ENCODE results near the gene TBC1D10A. TPM values are rescaled to one million over a fixed set of nuclear protein-coding genes. Genes with fewer than 3 reads are reported as not detected.

Gene TBC1D10A
- total RNA-seq, 1 experiment from 2014 or later, result 12.2 TPM

GRCh38 chr22:30337461-30337778, 10.7 kb upstream of the TBC1D10A start:
- intact Hi-C loops (cut with micrococcal nuclease; ENCODE audit: unreplicated experiment), result no loop called here
- ChIA-PET POLR2A (interaction anchor here (0.5 kb wide), 1 partner anchor 10 kb away, joined by 3 read pairs; no protein-coding TSS in a partner anchor), CTCF (no interaction called here)
- no peaks in the 10 kb centered on the region for H3K4me1 ChIP-seq
- no TSS peak for BruUV-seq (replicated peaks)
- no peak for DNase-seq
- no peak overlapping the region for H3K4me3 ChIP-seq (ENCODE audit: low read depth, low read length)
- Mint-ChIP-seq H3K27ac (ENCODE audit: unreplicated experiment) (no peak overlapping the region), H3K9me3 (ENCODE audit: unreplicated experiment) (no peaks in the 10 kb centered on the region), H3K4me1 (ENCODE audit: low read depth, unreplicated experiment) (no peaks in the 10 kb centered on the region), H3K27me3 (ENCODE audit: insufficient read depth, unreplicated experiment) (no peaks in the 10 kb centered on the region), H3K4me3 (ENCODE audit: unreplicated experiment) (no peak overlapping the region), H3K36me3 (ENCODE audit: insufficient read depth, unreplicated experiment) (peaks cover 83% of the 10 kb centered on the region)
- H3K36me3 ChIP-seq (ENCODE audit: control insufficient read depth, insufficient read depth, low read length), result peaks cover 3% of the 10 kb centered on the region
- TF ChIP-seq CTCF (IDR thresholded peaks at IDR 0.05; ENCODE audit: insufficient read depth in 1 of 2, low read depth in 1 of 2, low read length in 1 of 2, severe bottlenecking in 1 of 2, unreplicated experiment in 1 of 2), result no peak
- no peaks in the 10 kb centered on the region for H3K9me3 ChIP-seq
- H3K27me3 ChIP-seq (replicated peaks; ENCODE audit: control insufficient read depth, insufficient read depth, low read length), result no peaks in the 10 kb centered on the region

- Histone ChIP-seq H3K36me3 (ENCODE audit: control insufficient read depth, insufficient read depth, low read length) (peaks cover 3% of the 10 kb centered on the region), H3K9me3 (no peaks in the 10 kb centered on the region), H3K4me3 (ENCODE audit: low read depth, low read length) (no peak overlapping the region), H3K4me1 (no peaks in the 10 kb centered on the region), H3K27me3 (replicated peaks; ENCODE audit: control insufficient read depth, insufficient read depth, low read length) (no peaks in the 10 kb centered on the region)
- ChIA-PET POLR2A (interaction anchor here (0.5 kb wide), 1 partner anchor 9 kb away, joined by 3 read pairs; no protein-coding TSS in a partner anchor), CTCF (no interaction called here)
- H3K4me3 Mint-ChIP-seq (ENCODE audit: unreplicated experiment), result no peak overlapping the region
- H3K27ac Mint-ChIP-seq (ENCODE audit: unreplicated experiment), result no peak overlapping the region
- TF ChIP-seq CTCF (IDR thresholded peaks at IDR 0.05; ENCODE audit: insufficient read depth in 1 of 2, low read depth in 1 of 2, low read length in 1 of 2, severe bottlenecking in 1 of 2, unreplicated experiment in 1 of 2), result no peak
- no peaks in the 10 kb centered on the region for H3K4me1 Mint-ChIP-seq (ENCODE audit: low read depth, unreplicated experiment)
- no peak for DNase-seq
- no TSS peak for BruUV-seq (replicated peaks)
- H3K9me3 Mint-ChIP-seq (ENCODE audit: unreplicated experiment), result no peaks in the 10 kb centered on the region
- H3K36me3 Mint-ChIP-seq (ENCODE audit: insufficient read depth, unreplicated experiment), result peaks cover 78% of the 10 kb centered on the region
- no peaks in the 10 kb centered on the region for H3K27me3 Mint-ChIP-seq (ENCODE audit: insufficient read depth, unreplicated experiment)
- intact Hi-C loops (cut with micrococcal nuclease; ENCODE audit: unreplicated experiment), result no loop called here
Observed at GRCh38 chr22:30336752-30337460, 10.2 kb upstream of the TBC1D10A start.

- TF ChIP-seq CTCF (IDR thresholded peaks at IDR 0.05; ENCODE audit: insufficient read depth in 1 of 2, low read depth in 1 of 2, low read length in 1 of 2, severe bottlenecking in 1 of 2, unreplicated experiment in 1 of 2), result no peak
- no peak for DNase-seq
- Mint-ChIP-seq H3K27ac (ENCODE audit: unreplicated experiment) (no peak overlapping the region), H3K4me3 (ENCODE audit: unreplicated experiment) (no peak overlapping the region), H3K36me3 (ENCODE audit: insufficient read depth, unreplicated experiment) (peaks cover 73% of the 10 kb centered on the region), H3K27me3 (ENCODE audit: insufficient read depth, unreplicated experiment) (no peaks in the 10 kb centered on the region), H3K4me1 (ENCODE audit: low read depth, unreplicated experiment) (no peaks in the 10 kb centered on the region), H3K9me3 (ENCODE audit: unreplicated experiment) (no peaks in the 10 kb centered on the region)
- BruUV-seq (replicated peaks), result no TSS peak
- Histone ChIP-seq H3K9me3 (no peaks in the 10 kb centered on the region), H3K4me3 (ENCODE audit: low read depth, low read length) (no peak overlapping the region), H3K27me3 (replicated peaks; ENCODE audit: control insufficient read depth, insufficient read depth, low read length) (no peaks in the 10 kb centered on the region), H3K4me1 (no peaks in the 10 kb centered on the region), H3K36me3 (ENCODE audit: control insufficient read depth, insufficient read depth, low read length) (peaks cover 2% of the 10 kb centered on the region)
- POLR2A ChIA-PET, result no interaction called here
- intact Hi-C loops (cut with micrococcal nuclease; ENCODE audit: unreplicated experiment), result no loop called here
- CTCF ChIA-PET, result no interaction called here
Observed at GRCh38 chr22:30335236-30335635, 8.5 kb upstream of the TBC1D10A start.

Measured in Caco-2 (cell line).